ENCODE measurements around the gene TSPAN4.

GRCh38 chr11:824942-825341 lies 17.7 kb upstream of the TSPAN4 start:
- TF ChIP-seq GLIS3 (CRISPR knock-in tag; IDR thresholded peaks at IDR 0.05) (no peak), SNAI2 (CRISPR knock-in tag; IDR thresholded peaks at IDR 0.05) (no peak)
